Measurements from ENCODE around the gene CSNK2A2. TPM values are rescaled to one million over a fixed set of nuclear protein-coding genes. Genes with fewer than 3 reads are reported as not detected.

Gene CSNK2A2
- total and polyA plus RNA-seq, 4 donors = 18.6 to 74.7 (median 41.0) TPM

DNA sequence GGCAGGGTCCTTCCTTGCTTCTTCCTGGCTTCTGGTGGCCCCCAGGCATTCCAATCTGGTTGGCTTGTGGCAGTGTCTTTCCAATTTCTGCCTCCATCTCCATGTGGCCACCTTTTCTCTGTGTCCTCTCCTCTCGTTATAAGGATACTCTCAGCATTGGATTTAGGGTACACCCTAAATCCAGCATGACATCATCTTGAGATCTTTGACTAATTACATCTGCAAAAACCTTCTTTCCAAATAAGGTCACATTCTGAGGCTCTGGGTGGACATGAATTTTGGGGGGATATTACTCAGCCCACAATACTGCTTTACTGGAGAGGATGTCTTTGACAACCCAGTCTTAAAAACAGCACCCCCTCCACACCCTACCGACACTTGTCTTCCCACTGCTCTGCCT lies 49.8 kb downstream of the CSNK2A2 start:
- Histone ChIP-seq H3K27ac (ENCODE audit: low read depth in 1 of 2, low read length in 1 of 2) (no peak overlapping the region), H3K4me3 (no peak overlapping the region), H3K4me1 (ENCODE audit: control insufficient read depth in 5 of 5, insufficient read depth in 5 of 5, low read length in 5 of 5) (no peaks in the 10 kb centered on the region), H3K36me3 (ENCODE audit: control insufficient read depth in 4 of 4, insufficient read depth in 4 of 4, low read length in 4 of 4) (no peaks in the 10 kb centered on the region), H3K9me3 (ENCODE audit: control insufficient read depth in 4 of 4, insufficient read depth in 3 of 4, low read length in 3 of 4) (no peaks in the 10 kb centered on the region), H3K9ac (ENCODE audit: insufficient read depth in 1 of 2, low read length in 2 of 2) (no peak overlapping the region), H3K27me3 (ENCODE audit: control insufficient read depth in 3 of 3, insufficient read depth in 3 of 3, low read length in 2 of 3) (no peaks in the 10 kb centered on the region)
- ATAC-seq (ENCODE audit: insufficient read depth, low FRiP score) (no peak), DNase-seq (no peak)
- TF ChIP-seq, protein P1, sequence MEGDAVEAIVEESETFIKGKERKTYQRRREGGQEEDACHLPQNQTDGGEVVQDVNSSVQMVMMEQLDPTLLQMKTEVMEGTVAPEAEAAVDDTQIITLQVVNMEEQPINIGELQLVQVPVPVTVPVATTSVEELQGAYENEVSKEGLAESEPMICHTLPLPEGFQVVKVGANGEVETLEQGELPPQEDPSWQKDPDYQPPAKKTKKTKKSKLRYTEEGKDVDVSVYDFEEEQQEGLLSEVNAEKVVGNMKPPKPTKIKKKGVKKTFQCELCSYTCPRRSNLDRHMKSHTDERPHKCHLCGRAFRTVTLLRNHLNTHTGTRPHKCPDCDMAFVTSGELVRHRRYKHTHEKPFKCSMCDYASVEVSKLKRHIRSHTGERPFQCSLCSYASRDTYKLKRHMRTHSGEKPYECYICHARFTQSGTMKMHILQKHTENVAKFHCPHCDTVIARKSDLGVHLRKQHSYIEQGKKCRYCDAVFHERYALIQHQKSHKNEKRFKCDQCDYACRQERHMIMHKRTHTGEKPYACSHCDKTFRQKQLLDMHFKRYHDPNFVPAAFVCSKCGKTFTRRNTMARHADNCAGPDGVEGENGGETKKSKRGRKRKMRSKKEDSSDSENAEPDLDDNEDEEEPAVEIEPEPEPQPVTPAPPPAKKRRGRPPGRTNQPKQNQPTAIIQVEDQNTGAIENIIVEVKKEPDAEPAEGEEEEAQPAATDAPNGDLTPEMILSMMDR (IDR thresholded peaks at IDR 0.05; ENCODE audit: control extremely low read depth, extremely low read depth) = no peak
- WGBS, 2 donors = 94 to 98% methylated on average over 2 of the region's 2 CpGs

DNA sequence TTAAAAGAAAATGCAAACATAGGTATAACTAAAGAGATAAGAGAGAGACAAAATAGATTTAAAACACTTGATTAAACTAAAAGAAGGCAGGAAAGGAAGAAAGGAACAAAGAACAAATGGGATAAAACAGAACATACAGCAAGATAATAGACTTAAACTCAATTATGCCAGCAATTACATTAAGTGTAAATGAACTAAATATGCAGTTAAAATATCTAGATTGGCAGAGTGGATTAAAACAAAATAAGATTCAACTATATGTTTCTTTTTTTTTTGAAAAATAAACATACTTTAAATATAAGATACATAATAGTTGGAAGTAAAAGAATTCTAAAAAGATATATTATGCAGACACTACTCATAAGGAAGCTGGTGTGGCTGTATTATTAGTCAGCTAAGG lies 59.1 kb downstream of the CSNK2A2 start:
- Histone ChIP-seq H3K4me1 (ENCODE audit: control insufficient read depth in 5 of 5, insufficient read depth in 5 of 5, low read length in 5 of 5) (no peaks in the 10 kb centered on the region), H3K27ac (ENCODE audit: low read depth in 1 of 2, low read length in 1 of 2) (no peak overlapping the region), H3K4me3 (no peak overlapping the region), H3K36me3 (ENCODE audit: control insufficient read depth in 4 of 4, insufficient read depth in 4 of 4, low read length in 4 of 4) (peaks cover 0 to 2% (median 0%) of the 10 kb centered on the region in 4 donors), H3K9me3 (ENCODE audit: control insufficient read depth in 4 of 4, insufficient read depth in 3 of 4, low read length in 3 of 4) (no peaks in the 10 kb centered on the region), H3K9ac (ENCODE audit: insufficient read depth in 1 of 2, low read length in 2 of 2) (no peak overlapping the region), H3K27me3 (ENCODE audit: control insufficient read depth in 3 of 3, insufficient read depth in 3 of 3, low read length in 2 of 3) (no peaks in the 10 kb centered on the region)
- TF ChIP-seq, protein P1 (IDR thresholded peaks at IDR 0.05; ENCODE audit: control extremely low read depth, extremely low read depth) = no peak
- DNase-seq (no peak), ATAC-seq (ENCODE audit: insufficient read depth, low FRiP score) (no peak)

DNA sequence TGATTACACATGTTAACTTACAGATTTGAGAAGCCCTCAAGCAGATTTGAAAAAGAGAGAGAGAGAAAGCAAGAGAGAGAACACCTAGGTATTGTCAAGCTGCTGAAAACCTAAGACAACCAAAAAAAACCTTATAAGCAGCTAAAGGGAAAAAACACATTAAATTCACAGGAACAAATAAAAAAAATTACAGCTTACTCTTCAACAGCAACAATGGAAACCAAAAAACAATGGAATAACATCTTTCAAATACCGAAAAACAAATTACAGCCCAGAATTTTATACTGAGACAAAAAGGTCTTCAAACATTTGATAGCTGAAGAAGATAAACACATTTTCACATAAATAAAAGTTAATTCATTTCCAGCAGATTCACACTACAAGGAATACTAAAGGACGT lies 60.3 kb downstream of the CSNK2A2 start:
- no peaks in the 10 kb centered on the region for H3K4me1 ChIP-seq (ENCODE audit: control insufficient read depth in 5 of 5, insufficient read depth in 5 of 5, low read length in 5 of 5)
- DNase-seq (no peak), ATAC-seq (ENCODE audit: insufficient read depth, low FRiP score) (no peak)
- no peaks in the 10 kb centered on the region for H3K27me3 ChIP-seq (ENCODE audit: control insufficient read depth in 3 of 3, insufficient read depth in 3 of 3, low read length in 2 of 3)
- no peak overlapping the region for H3K27ac ChIP-seq (ENCODE audit: low read depth in 1 of 2, low read length in 1 of 2)
- H3K9ac ChIP-seq (ENCODE audit: insufficient read depth in 1 of 2, low read length in 2 of 2) = no peak overlapping the region
- TF ChIP-seq, protein P1 (IDR thresholded peaks at IDR 0.05; ENCODE audit: control extremely low read depth, extremely low read depth) = no peak
- H3K4me3 ChIP-seq = no peak overlapping the region
- no peaks in the 10 kb centered on the region for H3K9me3 ChIP-seq (ENCODE audit: control insufficient read depth in 4 of 4, insufficient read depth in 3 of 4, low read length in 3 of 4)
- H3K36me3 ChIP-seq (ENCODE audit: control insufficient read depth in 4 of 4, insufficient read depth in 4 of 4, low read length in 4 of 4) = peaks cover 0 to 2% (median 0%) of the 10 kb centered on the region in 4 donors
- WGBS, 2 donors = 93 to 94% methylated on average over 2 of the region's 2 CpGs

Measured in lung (tissue), 12 donors.